SW 1271 (cell line): ENCODE measurements around the gene FCN2.

Experiments used
- DNase-seq, 2 experiments: peaks; one replicate each; lab custom pipeline; 2025; lab: John Stamatoyannopoulos, UW

FCN2 gene

DNA sequence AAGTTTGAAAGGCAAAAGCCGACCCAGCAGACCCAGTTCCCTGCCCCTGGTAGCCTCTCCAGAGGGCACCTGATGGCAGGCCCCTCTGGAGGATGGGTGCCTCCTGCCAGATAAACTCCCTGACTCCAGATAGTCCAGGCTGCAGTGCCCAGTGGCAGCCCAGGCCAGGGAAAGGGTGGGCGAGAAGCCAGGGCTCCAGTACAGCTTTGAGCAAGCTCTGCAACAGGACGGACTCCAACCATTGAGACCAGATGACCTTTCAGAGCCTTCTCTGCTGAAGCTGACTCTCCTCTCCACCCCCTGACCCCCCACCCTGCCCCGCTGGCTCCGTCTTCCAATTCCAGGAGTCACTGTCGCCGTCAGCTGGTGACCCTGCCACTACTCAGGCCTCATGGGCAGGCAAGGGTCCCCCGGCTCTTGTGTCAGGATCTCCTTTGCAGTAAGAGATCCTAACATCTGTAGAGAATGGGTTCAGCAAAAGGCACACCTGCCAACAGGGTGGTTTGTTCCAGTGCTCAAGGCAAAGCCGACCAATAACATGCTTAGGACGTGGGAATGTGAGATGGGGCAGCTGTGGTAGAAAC, 52.6 kb downstream of the FCN2 start:
- DNase-seq: no peak

DNA sequence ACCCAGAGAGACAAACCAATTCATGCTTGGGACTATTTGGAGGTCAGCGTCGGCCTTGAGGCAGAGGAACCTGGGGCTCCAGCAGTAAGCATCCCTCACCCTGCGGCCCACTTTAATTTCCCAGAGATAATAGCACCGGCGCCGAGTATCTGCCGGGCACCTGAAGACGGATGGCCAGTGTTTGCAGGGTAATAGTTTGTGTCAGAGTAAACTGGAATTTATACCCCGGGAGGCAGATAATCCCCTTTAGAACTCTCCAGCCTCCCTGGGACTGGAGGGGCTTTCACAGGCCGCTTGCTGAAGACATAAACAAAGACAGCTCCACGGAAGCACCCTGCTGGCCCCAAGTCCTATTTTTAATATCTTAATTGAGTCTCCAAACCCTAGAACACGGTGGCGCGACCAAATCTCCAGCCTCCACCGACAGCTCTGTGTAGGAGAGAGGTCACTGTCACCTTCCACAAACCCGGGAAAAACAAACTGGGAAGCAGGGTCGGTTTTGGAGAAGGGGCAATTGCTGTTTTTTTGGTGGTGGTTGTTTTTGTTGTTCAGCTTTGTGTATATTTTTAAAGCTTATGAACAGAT, 54.5 kb downstream of the FCN2 start:
- DNase-seq: no peak

DNA sequence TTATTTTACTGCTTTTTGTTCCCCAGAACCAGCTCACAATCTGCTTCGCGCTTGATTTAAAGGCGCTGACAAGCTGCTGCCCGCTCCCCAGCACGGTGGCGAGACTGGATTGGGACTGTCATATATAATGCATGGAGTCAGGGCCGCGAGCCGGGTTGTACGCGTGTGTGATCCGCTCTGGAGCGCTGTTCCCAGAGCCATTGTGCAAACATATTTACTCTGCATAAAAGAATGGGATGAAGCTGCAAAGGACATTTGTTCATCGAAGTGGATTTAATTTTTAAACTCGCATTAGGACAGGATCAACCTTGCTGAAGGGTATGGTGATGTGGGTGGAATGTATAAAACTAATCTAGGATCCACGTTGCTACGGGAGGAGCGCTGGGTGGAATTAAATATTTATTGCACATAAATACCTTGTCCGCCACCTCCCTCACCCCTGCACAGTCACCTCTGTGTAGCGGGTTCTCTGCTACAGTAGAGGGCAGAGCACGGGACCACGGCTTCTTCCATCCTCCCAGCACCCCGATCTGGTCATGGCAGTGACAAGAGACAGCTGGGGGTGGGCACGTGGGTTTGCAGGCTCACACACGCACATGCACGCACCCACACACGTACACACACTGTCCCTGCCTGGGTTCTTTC, 55.2 kb downstream of the FCN2 start:
- DNase-seq: no peak

DNA sequence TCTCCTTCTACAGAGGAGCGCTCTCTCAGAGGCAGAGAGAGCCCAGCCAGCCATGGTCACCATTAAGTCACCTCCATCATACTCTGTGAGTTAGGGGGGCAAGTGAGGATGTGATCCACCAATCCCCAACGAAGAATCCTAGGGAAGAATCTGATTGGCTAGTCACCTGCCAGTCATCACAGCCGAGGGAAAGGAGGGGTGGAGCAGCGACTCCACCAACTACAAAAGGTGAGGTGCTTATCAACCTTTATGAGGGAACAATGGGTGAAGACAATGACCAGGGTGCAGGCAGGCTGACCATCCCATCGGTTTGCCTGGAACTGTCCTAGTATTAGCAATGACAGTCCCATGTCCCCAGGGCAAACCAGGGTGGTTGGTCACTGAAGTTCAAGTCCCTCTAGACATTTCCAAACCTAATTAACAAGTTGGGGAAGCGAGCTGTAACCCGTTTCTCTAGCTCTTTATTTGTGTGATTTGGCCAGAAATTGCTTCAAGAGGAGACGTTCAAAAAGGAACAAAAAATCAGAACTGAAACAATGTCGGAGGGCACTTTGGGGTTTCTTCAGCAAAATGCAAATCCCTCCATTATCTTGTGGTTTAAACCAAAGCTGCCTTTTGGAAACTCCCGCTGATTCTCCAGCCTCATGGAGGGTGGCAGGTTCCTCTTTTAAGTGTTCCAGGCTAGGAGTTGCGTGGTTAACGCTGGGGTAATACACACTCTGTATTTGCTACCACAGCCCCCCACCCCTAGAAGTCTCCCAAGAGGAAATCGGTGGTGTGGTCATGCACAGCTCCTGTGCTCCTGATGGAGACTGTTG, 55.9 kb downstream of the FCN2 start:
- no peak for DNase-seq
